HepG2 (cell line): ENCODE measurements around the gene SLC2A8. TPM values are rescaled to one million over a fixed set of nuclear protein-coding genes. Genes with fewer than 3 reads are reported as not detected.

Experiments used
- ATAC-seq: fragments of 200-7000 bp; cut with Tn5 transposase; 3 replicates; pipeline ENCODE4 v1.9.1; 2020; ENCODE audit warnings: mild to moderate bottlenecking, moderate library complexity
- BruUV-seq: library from RNA; stranded (reverse); fragments of 400-500 nt; replicated peaks from 2 replicates; lab custom pipeline; 2021; lab: Mats Ljungman, UMichigan
- CTCF ChIA-PET: fragments of 300-600 bp; formaldehyde crosslinking; extraction: SDS; loops from one replicate; lab custom pipeline; 2021; ENCODE audit warnings: low total read pairs, inconsistent platforms, low intra/inter-chr PET ratio; lab: Yijun Ruan, JAX
- POLR2A ChIA-PET: fragments of 350-600 bp; sonication (Branson Sonifier 250); formaldehyde crosslinking; loops from one replicate; lab custom pipeline; 2020; ENCODE audit warnings: antibody characterized with exemption, inconsistent platforms; lab: Yijun Ruan, JAX
- DNase-seq: peaks from one replicate; pipeline ENCODE4 v3.0.0-alpha.2; 2015; ENCODE audit warnings: low spot score
- FAIRE-seq: peaks from 3 replicates; lab custom pipeline; 2011; peaks lifted over from hg19 to GRCh38; lab: Jason Lieb, UNC
- H2AFZ ChIP-seq: one replicate; pipeline ENCODE4 v1.6.1; 2011; ENCODE audit warnings: low read length, inconsistent platforms
- H3K27ac ChIP-seq: fragments of 300-600 bp; 3 replicates; pipeline ENCODE4 v1.8.0; 2011; ENCODE audit warnings: mixed run types, mild to moderate bottlenecking, mixed read lengths, low read length, inconsistent platforms; ENCODE audit not compliant: insufficient read depth; ENCODE audit errors: extremely low read length
- H3K27me3 ChIP-seq, 2 experiments: fragments of 200-600 bp in 1 of 2; 2 replicates in 1 of 2; 3 replicates in 1 of 2; pipeline versions ENCODE4 v1.6.0 to v1.8.0; 2011; ENCODE audit warnings: low read length in 2 of 2, mild to moderate bottlenecking in 2 of 2, moderate library complexity in 2 of 2, inconsistent platforms in 1 of 2; ENCODE audit not compliant: insufficient read depth in 2 of 2, control insufficient read depth in 1 of 2
- H3K36me3 ChIP-seq, 2 experiments: fragments of 200-600 bp in 1 of 2; replicated peaks in 1 of 2; 2 replicates in 1 of 2; 3 replicates in 1 of 2; pipeline versions ENCODE4 v1.5.1 to v1.8.0; 2011; ENCODE audit warnings: low read length in 2 of 2, inconsistent platforms in 1 of 2; ENCODE audit not compliant: insufficient read depth in 2 of 2, control insufficient read depth in 1 of 2
- H3K4me1 ChIP-seq: 2 replicates; pipeline ENCODE4 v1.5.1; 2012; ENCODE audit warnings: low read length, inconsistent platforms; ENCODE audit not compliant: insufficient read depth
- H3K4me2 ChIP-seq: 2 replicates; pipeline ENCODE4 v1.6.0; 2011; ENCODE audit warnings: low read depth, low read length, inconsistent platforms
- H3K4me3 ChIP-seq, 3 experiments: fragments of 200-600 bp in 1 of 3; sonication (generic), shearing (Covaris generic) in 1 of 3; replicated peaks in 1 of 3; 2 replicates each; pipeline ENCODE4 v1.5.1; 2011 to 2016; ENCODE audit warnings: low read length in 3 of 3, inconsistent platforms in 2 of 3, low read depth in 2 of 3, mild to moderate bottlenecking in 2 of 3, control low read depth in 1 of 3, mixed read lengths in 1 of 3; ENCODE audit not compliant: insufficient read depth in 1 of 3
- H3K79me2 ChIP-seq: one replicate; pipeline ENCODE4 v1.6.1; 2011; ENCODE audit warnings: low read length, inconsistent platforms; ENCODE audit not compliant: insufficient read depth
- H3K9ac ChIP-seq: 2 replicates; pipeline ENCODE4 v1.6.0; 2011; ENCODE audit warnings: mild to moderate bottlenecking, low read depth, low read length, inconsistent platforms; ENCODE audit not compliant: insufficient read depth
- H3K9me3 ChIP-seq: 2 replicates; pipeline ENCODE4 v1.5.1; 2012; ENCODE audit warnings: mild to moderate bottlenecking, low read length
- H4K20me1 ChIP-seq: 2 replicates; pipeline ENCODE4 v1.6.0; 2011; ENCODE audit warnings: inconsistent platforms, mild to moderate bottlenecking, low read length, moderate library complexity; ENCODE audit not compliant: insufficient read depth
- AGO1 ChIP-seq: fragments of 200-400 bp; formaldehyde crosslinking; IDR thresholded peaks from 2 replicates; pipeline ENCODE4 v1.6.1; 2017; ENCODE audit warnings: mild to moderate bottlenecking, low read depth, low read length, moderate library complexity; ENCODE audit not compliant: poor library complexity, severe bottlenecking
- AGO2 ChIP-seq: fragments of 200-400 bp; formaldehyde crosslinking; optimal IDR thresholded peaks from 2 replicates; pipeline ENCODE3; 2017; ENCODE audit warnings: mild to moderate bottlenecking, low read depth, low read length, moderate library complexity
- DDIT3 ChIP-seq: sonication (generic); formaldehyde crosslinking; IDR thresholded peaks from 2 replicates; pipeline ENCODE4 v1.4.0; 2020; ENCODE audit warnings: mild to moderate bottlenecking, missing genetic modification reagents
- RAD21 ChIP-seq: fragments of 450-650 bp; formaldehyde crosslinking; IDR thresholded peaks from 2 replicates; pipeline ENCODE4 v1.5.0; 2020; ENCODE audit warnings: mild to moderate bottlenecking
- REPIN1 ChIP-seq: sonication (generic); formaldehyde crosslinking; IDR thresholded peaks from 2 replicates; pipeline ENCODE4 v1.8.0; 2022; ENCODE audit warnings: missing genetic modification reagents, low read depth, mild to moderate bottlenecking, borderline replicate concordance
- SMC3 ChIP-seq: IDR thresholded peaks from 2 replicates; pipeline ENCODE4 v1.6.1; 2011; ENCODE audit warnings: low read length, improper control_type of control experiment
- SRSF9 ChIP-seq: fragments of 200-400 bp; formaldehyde crosslinking; IDR thresholded peaks from 2 replicates; pipeline ENCODE4 v1.6.1; 2018; ENCODE audit warnings: borderline replicate concordance, mild to moderate bottlenecking, low read depth, low read length; ENCODE audit not compliant: insufficient read depth, poor library complexity, severe bottlenecking
- STAG1 ChIP-seq: sonication (generic); formaldehyde crosslinking; IDR thresholded peaks from 2 replicates; pipeline ENCODE4 v1.4.0; 2020; ENCODE audit warnings: missing genetic modification reagents
- TFAP4 ChIP-seq: sonication (generic); IDR thresholded peaks from 2 replicates; pipeline ENCODE4 v1.6.1; 2016; ENCODE audit warnings: low read depth, borderline replicate concordance
- YY1 ChIP-seq: IDR thresholded peaks from 2 replicates; pipeline ENCODE4 v1.6.1; 2011; ENCODE audit warnings: low read length, low read depth, moderate library complexity, mild to moderate bottlenecking; ENCODE audit not compliant: insufficient read depth, insufficient replicate concordance
- ZFP36L2 ChIP-seq: sonication (generic); formaldehyde crosslinking; IDR thresholded peaks from 2 replicates; pipeline ENCODE4 v1.4.0; 2020; ENCODE audit warnings: missing genetic modification reagents
- WGBS: methylation state at CpG from one replicate; pipeline ENCODE4 v1.1.6; 2017; ENCODE audit warnings: low lambda C conversion rate; 5-methylcytosine and 5-hydroxymethylcytosine counted together
- in situ Hi-C: cut with HindIII; loops from 2 replicates; pipeline ENCODE4 v1.10.0; 2017; ENCODE audit warnings: low pct_unique_long_range_greater_than_20kb; ENCODE audit not compliant: extremely low pct_ligation_motif_present
- intact Hi-C: fragments of 100-400 bp; cut with micrococcal nuclease; formaldehyde crosslinking; loops from one replicate; pipeline ENCODE4 v1.10.0; 2022; ENCODE audit not compliant: unreplicated experiment
- polyA plus RNA-seq, 8 experiments: library from polyadenylated mRNA; depleted of rRNA in 3 of 8; stranded (reverse) in 7 of 8; unstranded in 1 of 8; fragments of >200 nt; fragmentation: Illumina TruSeq in 4 of 8; extraction: Trizol in 4 of 8; gene quantifications; 2 replicates each; pipeline versions ENCODE4 v1.2.1 to v1.2.3, GENCODE V29; 2011 to 2016; ENCODE audit warnings: low read depth in 4 of 8, missing spikeins in 1 of 8, mixed read lengths in 1 of 8; ENCODE audit not compliant: insufficient read depth in 1 of 8
- total RNA-seq, 5 experiments: library from RNA; depleted of rRNA; stranded (reverse); fragments of >200 nt; fragmentation: Illumina TruSeq; extraction: Trizol; gene quantifications; 2 replicates each; pipeline ENCODE4 v1.2.3, GENCODE V29; 2016; ENCODE audit warnings: low read depth in 1 of 5
- TF ChIP-seq, protein P1 (sequence below): sonication (generic); formaldehyde crosslinking; IDR thresholded peaks from 2 replicates; pipeline ENCODE4 v1.5.0; 2020; ENCODE audit warnings: mild to moderate bottlenecking, missing genetic modification reagents, moderate library complexity
- TF ChIP-seq, protein P2 (sequence below): sonication (generic); formaldehyde crosslinking; IDR thresholded peaks from 2 replicates; pipeline ENCODE4 v1.4.0; 2020; ENCODE audit warnings: missing genetic modification reagents

The SLC2A8 gene
- total and polyA plus RNA-seq, 2 of the 13 experiments (the other 11 are each of a cell fraction or from before 2014, with no cell fraction given) = 22.6 to 48.6 TPM

GRCh38 chr9:127418037-127418471 lies 21.1 kb downstream of the SLC2A8 start:
- Histone ChIP-seq H2AFZ (no peak overlapping the region), H3K79me2 (peaks cover 11% of the 10 kb centered on the region), H3K36me3 (no peaks in the 10 kb centered on the region), H4K20me1 (no peaks in the 10 kb centered on the region), H3K9ac (no peak overlapping the region), H3K27ac (no peak overlapping the region), H3K4me2 (no peak overlapping the region), H3K4me1 (peaks cover 29% of the 10 kb centered on the region), H3K4me3 (no peak overlapping the region), H3K27me3 (no peaks in the 10 kb centered on the region), H3K9me3 (no peaks in the 10 kb centered on the region)
- ChIA-PET POLR2A (interaction anchor here (0.9 kb wide), 1 partner anchor 33 kb away, joined by 4 read pairs; the partner anchor contains the start of genes LRSAM1 and RPL12), CTCF (interaction anchor here (1.5 kb wide), 1 partner anchor 214 kb away, joined by 4 read pairs; no protein-coding TSS in a partner anchor)
- ATAC-seq (peak; percentile 82), FAIRE-seq (no peak), DNase-seq (peak; percentile 44)
- peak; percentile 43 for TF ChIP-seq SMC3
- no peak for TF ChIP-seq ZFP36L2 (CRISPR knock-in tag)
- TF ChIP-seq SRSF9 = no peak
- TF ChIP-seq, protein P1, sequence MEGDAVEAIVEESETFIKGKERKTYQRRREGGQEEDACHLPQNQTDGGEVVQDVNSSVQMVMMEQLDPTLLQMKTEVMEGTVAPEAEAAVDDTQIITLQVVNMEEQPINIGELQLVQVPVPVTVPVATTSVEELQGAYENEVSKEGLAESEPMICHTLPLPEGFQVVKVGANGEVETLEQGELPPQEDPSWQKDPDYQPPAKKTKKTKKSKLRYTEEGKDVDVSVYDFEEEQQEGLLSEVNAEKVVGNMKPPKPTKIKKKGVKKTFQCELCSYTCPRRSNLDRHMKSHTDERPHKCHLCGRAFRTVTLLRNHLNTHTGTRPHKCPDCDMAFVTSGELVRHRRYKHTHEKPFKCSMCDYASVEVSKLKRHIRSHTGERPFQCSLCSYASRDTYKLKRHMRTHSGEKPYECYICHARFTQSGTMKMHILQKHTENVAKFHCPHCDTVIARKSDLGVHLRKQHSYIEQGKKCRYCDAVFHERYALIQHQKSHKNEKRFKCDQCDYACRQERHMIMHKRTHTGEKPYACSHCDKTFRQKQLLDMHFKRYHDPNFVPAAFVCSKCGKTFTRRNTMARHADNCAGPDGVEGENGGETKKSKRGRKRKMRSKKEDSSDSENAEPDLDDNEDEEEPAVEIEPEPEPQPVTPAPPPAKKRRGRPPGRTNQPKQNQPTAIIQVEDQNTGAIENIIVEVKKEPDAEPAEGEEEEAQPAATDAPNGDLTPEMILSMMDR (CRISPR knock-in tag) = peak; percentile 68
- no peak for TF ChIP-seq DDIT3
- TF ChIP-seq RAD21 (CRISPR knock-in tag) = peak; percentile 29; the same call in 1 of the 2 replicates
- peak; percentile 77 for TF ChIP-seq AGO2
- peak; percentile 30 for TF ChIP-seq AGO1
- 0 out of 2 replicates have a peak, but pooled peaks have one; percentile 17 for TF ChIP-seq REPIN1
- TF ChIP-seq TFAP4 = peak; percentile 17; the same call in 1 of the 2 replicates
- peak; percentile 66 for TF ChIP-seq STAG1
- peak; percentile 15 for TF ChIP-seq YY1
- TF ChIP-seq, protein P2, sequence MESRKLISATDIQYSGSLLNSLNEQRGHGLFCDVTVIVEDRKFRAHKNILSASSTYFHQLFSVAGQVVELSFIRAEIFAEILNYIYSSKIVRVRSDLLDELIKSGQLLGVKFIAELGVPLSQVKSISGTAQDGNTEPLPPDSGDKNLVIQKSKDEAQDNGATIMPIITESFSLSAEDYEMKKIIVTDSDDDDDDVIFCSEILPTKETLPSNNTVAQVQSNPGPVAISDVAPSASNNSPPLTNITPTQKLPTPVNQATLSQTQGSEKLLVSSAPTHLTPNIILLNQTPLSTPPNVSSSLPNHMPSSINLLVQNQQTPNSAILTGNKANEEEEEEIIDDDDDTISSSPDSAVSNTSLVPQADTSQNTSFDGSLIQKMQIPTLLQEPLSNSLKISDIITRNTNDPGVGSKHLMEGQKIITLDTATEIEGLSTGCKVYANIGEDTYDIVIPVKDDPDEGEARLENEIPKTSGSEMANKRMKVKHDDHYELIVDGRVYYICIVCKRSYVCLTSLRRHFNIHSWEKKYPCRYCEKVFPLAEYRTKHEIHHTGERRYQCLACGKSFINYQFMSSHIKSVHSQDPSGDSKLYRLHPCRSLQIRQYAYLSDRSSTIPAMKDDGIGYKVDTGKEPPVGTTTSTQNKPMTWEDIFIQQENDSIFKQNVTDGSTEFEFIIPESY (CRISPR knock-in tag) = peak; percentile 98
- in situ Hi-C loops = no loop called here
- no TSS peak for BruUV-seq
- intact Hi-C loops = loop anchor here (1.0 kb wide), 1 partner anchor 57 kb away; no protein-coding TSS in a partner anchor
- 74% methylated on average over 7 of the region's 12 CpGs for WGBS
